Effector memory CD8-positive, alpha-beta T cell (primary cell): ENCODE results near the gene ETHE1.
A peak's percentile ranks its signal among the peaks of the same experiment; 100 is the strongest.

Experiments
- ATAC-seq: fragments of 150-1000 bp; cut with Tn5 transposase; replicated peaks from 2 replicates; pipeline ENCODE4 v1.10.0; 2021; ENCODE audit warnings: mild to moderate bottlenecking, moderate library complexity
- DNase-seq, 3 experiments: peaks; one replicate each; pipeline ENCODE4 v3.0.0; 2021
- H3K27ac Mint-ChIP-seq, 2 donors: one replicate each; pipeline ENCODE4 v1.8.0; 2022; ENCODE audit warnings: mild to moderate bottlenecking in 2 of 2, mixed read lengths in 2 of 2, moderate library complexity in 2 of 2
- H3K27me3 Mint-ChIP-seq, 2 donors: one replicate each; pipeline ENCODE4 v1.8.0; 2022; ENCODE audit warnings: mixed read lengths in 2 of 2
- H3K36me3 Mint-ChIP-seq: one replicate; pipeline ENCODE4 v1.8.0; 2022; ENCODE audit warnings: mild to moderate bottlenecking, moderate library complexity, mixed read lengths; ENCODE audit not compliant: insufficient read depth
- H3K4me1 Mint-ChIP-seq, 2 donors: one replicate each; pipeline ENCODE4 v1.8.0; 2022; ENCODE audit warnings: low read depth in 2 of 2, mixed read lengths in 2 of 2
- H3K4me3 Mint-ChIP-seq, 2 donors: one replicate each; pipeline ENCODE4 v1.8.0; 2022; ENCODE audit warnings: mild to moderate bottlenecking in 2 of 2, mixed read lengths in 2 of 2, moderate library complexity in 2 of 2
- H3K9me3 Mint-ChIP-seq, 2 donors: one replicate each; pipeline ENCODE4 v1.8.0; 2022; ENCODE audit warnings: mixed read lengths in 2 of 2
- total RNA-seq, 9 experiments: gene quantifications; one replicate each; lab custom pipeline; 2026; lab: John Stamatoyannopoulos, UW

Gene ETHE1
- 10.1 to 26.9 (median 16.0) reads per million in 9 experiments for total RNA-seq

- peaks cover 23 to 31% of the 10 kb centered on the region in 2 donors for H3K4me1 Mint-ChIP-seq
- H3K27me3 Mint-ChIP-seq = no peaks in the 10 kb centered on the region
- H3K9me3 Mint-ChIP-seq = no peaks in the 10 kb centered on the region
- DNase-seq = peak; percentile 55 to 61 (median 58)
- peak within 1 kb of the TSS; percentile 71 to 74 for H3K27ac Mint-ChIP-seq
- H3K36me3 Mint-ChIP-seq = peaks cover 4% of the 10 kb centered on the region
- ATAC-seq = peak; percentile 84
- H3K4me3 Mint-ChIP-seq = peak within 1 kb of the TSS; percentile 79 to 93
These were observed at the start of gene ETHE1 for GRCh38 chr19:43526884-43527859. Gene ETHE1 (minus strand): TSS chr19:43527201. CDS start chr19:43527177, 24 bp downstream.

GRCh38 chr19:43575955-43576878, 49.2 kb upstream of the ETHE1 start:
- Mint-ChIP-seq H3K9me3 (no peaks in the 10 kb centered on the region), H3K27ac (peak overlapping the region; percentile 99 to 100), H3K4me3 (peak overlapping the region; percentile 98), H3K27me3 (no peaks in the 10 kb centered on the region), H3K4me1 (peaks cover 29 to 34% of the 10 kb centered on the region in 2 donors), H3K36me3 (peaks cover 18% of the 10 kb centered on the region)
- no peak for DNase-seq
- ATAC-seq = no peak

- peak; percentile 99 for ATAC-seq
- DNase-seq = peak; percentile 92 to 95 (median 94)
- H3K36me3 Mint-ChIP-seq = peaks cover 18% of the 10 kb centered on the region
- H3K9me3 Mint-ChIP-seq = no peaks in the 10 kb centered on the region
- peak within 1 kb of the TSS; percentile 98 for H3K4me3 Mint-ChIP-seq
- H3K27me3 Mint-ChIP-seq = no peaks in the 10 kb centered on the region
- peaks cover 34 to 37% of the 10 kb centered on the region in 2 donors for H3K4me1 Mint-ChIP-seq
- peak within 1 kb of the TSS; percentile 99 to 100 for H3K27ac Mint-ChIP-seq
These were observed 48.4 kb upstream of the ETHE1 start, which contains the start of the genes PINLYP and XRCC1 for GRCh38 chr19:43575156-43575950. Gene PINLYP (plus strand): TSS chr19:43575801. CDS start chr19:43577192, 1,391 bp downstream. Gene XRCC1 (minus strand): TSS chr19:43575527. CDS start chr19:43575458, 69 bp downstream.

- peaks cover 18% of the 10 kb centered on the region for H3K36me3 Mint-ChIP-seq
- ATAC-seq = no peak
- peak overlapping the region; percentile 99 to 100 for H3K27ac Mint-ChIP-seq
- peak overlapping the region; percentile 98 for H3K4me3 Mint-ChIP-seq
- DNase-seq = no peak
- peaks cover 32 to 39% of the 10 kb centered on the region in 2 donors for H3K4me1 Mint-ChIP-seq
- no peaks in the 10 kb centered on the region for H3K9me3 Mint-ChIP-seq
- no peaks in the 10 kb centered on the region for H3K27me3 Mint-ChIP-seq
These were observed 47.6 kb upstream of the ETHE1 start for GRCh38 chr19:43574424-43575155.

- ATAC-seq (no peak), DNase-seq (no peak)
- H3K36me3 Mint-ChIP-seq = peaks cover 24% of the 10 kb centered on the region
- no peak overlapping the region for H3K4me3 Mint-ChIP-seq
- no peaks in the 10 kb centered on the region for H3K27me3 Mint-ChIP-seq
- H3K27ac Mint-ChIP-seq = no peak overlapping the region
- peaks cover 25 to 44% of the 10 kb centered on the region in 2 donors for H3K4me1 Mint-ChIP-seq
- H3K9me3 Mint-ChIP-seq = no peaks in the 10 kb centered on the region
These were observed 45.2 kb upstream of the ETHE1 start for GRCh38 chr19:43572171-43572588.

GRCh38 chr19:43570174-43570791, 43.3 kb upstream of the ETHE1 start:
- no peak for ATAC-seq
- Mint-ChIP-seq H3K36me3 (peaks cover 23% of the 10 kb centered on the region), H3K27me3 (no peaks in the 10 kb centered on the region), H3K9me3 (no peaks in the 10 kb centered on the region), H3K27ac (peak overlapping the region; percentile 46 to 51), H3K4me1 (peaks cover 25 to 40% of the 10 kb centered on the region in 2 donors), H3K4me3 (no peak overlapping the region)
- DNase-seq = no peak

- DNase-seq (no peak), ATAC-seq (no peak)
- Mint-ChIP-seq H3K4me1 (peaks cover 23 to 39% of the 10 kb centered on the region in 2 donors), H3K36me3 (peaks cover 18% of the 10 kb centered on the region), H3K4me3 (no peak overlapping the region), H3K27me3 (no peaks in the 10 kb centered on the region), H3K9me3 (no peaks in the 10 kb centered on the region), H3K27ac (peak overlapping the region; percentile 46 to 51)
These were observed 42.7 kb upstream of the ETHE1 start for GRCh38 chr19:43569657-43570056.

- H3K27me3 Mint-ChIP-seq = no peaks in the 10 kb centered on the region
- H3K9me3 Mint-ChIP-seq = no peaks in the 10 kb centered on the region
- no peak for DNase-seq
- no peak overlapping the region for H3K4me3 Mint-ChIP-seq
- H3K36me3 Mint-ChIP-seq = peaks cover 36% of the 10 kb centered on the region
- peak overlapping the region in 1 of 2 donors; percentile 98 for H3K27ac Mint-ChIP-seq
- H3K4me1 Mint-ChIP-seq = peaks cover 43 to 62% of the 10 kb centered on the region in 2 donors
- no peak for ATAC-seq
These were observed 37.8 kb upstream of the ETHE1 start for GRCh38 chr19:43564800-43565199.

- H3K36me3 Mint-ChIP-seq = peaks cover 40% of the 10 kb centered on the region
- H3K27ac Mint-ChIP-seq = peak overlapping the region; percentile 92 to 98
- no peak for ATAC-seq
- DNase-seq = no peak
- no peaks in the 10 kb centered on the region for H3K27me3 Mint-ChIP-seq
- peak overlapping the region; percentile 4 to 42 for H3K4me3 Mint-ChIP-seq
- H3K4me1 Mint-ChIP-seq = peaks cover 43 to 54% of the 10 kb centered on the region in 2 donors
- H3K9me3 Mint-ChIP-seq = no peaks in the 10 kb centered on the region
These were observed 36.9 kb upstream of the ETHE1 start for GRCh38 chr19:43563816-43564457.

- DNase-seq (peak; percentile 82), ATAC-seq (peak; percentile 94)
- Mint-ChIP-seq H3K27ac (peak overlapping the region; percentile 92 to 98), H3K4me3 (peak overlapping the region; percentile 62 to 75), H3K27me3 (no peaks in the 10 kb centered on the region), H3K9me3 (no peaks in the 10 kb centered on the region), H3K4me1 (peaks cover 43 to 54% of the 10 kb centered on the region in 2 donors), H3K36me3 (peaks cover 40% of the 10 kb centered on the region)
These were observed 35.8 kb upstream of the ETHE1 start for GRCh38 chr19:43562698-43563241.

- Mint-ChIP-seq H3K4me1 (peaks cover 43 to 54% of the 10 kb centered on the region in 2 donors), H3K27ac (peak overlapping the region; percentile 92 to 98), H3K27me3 (no peaks in the 10 kb centered on the region), H3K4me3 (peak overlapping the region; percentile 62 to 75), H3K36me3 (peaks cover 40% of the 10 kb centered on the region), H3K9me3 (no peaks in the 10 kb centered on the region)
- no peak for ATAC-seq
- no peak for DNase-seq
These were observed 35.3 kb upstream of the ETHE1 start for GRCh38 chr19:43562226-43562697.
